HG03097 (cell line): Measurements from ENCODE around the gene MCTP2.

Experiments used
- ATAC-seq: cut with Tn5 transposase; IDR thresholded peaks from one replicate; pipeline ENCODE4 v1.9.1; 2021; ENCODE audit not compliant: unreplicated experiment, low FRiP score

MCTP2 gene

GRCh38 chr15:94432279-94432678 is 200.9 kb downstream of the MCTP2 start:
- no peak for ATAC-seq

DNA sequence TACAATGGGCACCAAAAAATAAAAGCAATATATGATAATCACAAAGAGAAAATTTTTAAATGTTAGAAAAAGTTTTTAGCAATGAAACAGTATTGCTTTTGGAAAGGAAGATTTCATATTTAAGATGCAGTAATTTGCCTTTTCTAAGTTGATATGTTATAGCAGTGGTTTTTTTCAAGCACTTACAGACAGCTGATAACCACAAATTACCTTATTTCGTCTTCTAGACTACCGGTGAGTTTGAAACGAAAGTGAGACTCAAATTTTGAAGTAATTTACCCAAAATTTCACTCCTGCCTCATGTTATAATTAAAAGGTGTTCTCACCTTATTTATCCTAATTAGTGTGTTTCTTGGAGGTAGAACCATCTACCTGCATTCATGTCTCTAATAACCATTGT is 207.8 kb downstream of the MCTP2 start:
- no peak for ATAC-seq

DNA sequence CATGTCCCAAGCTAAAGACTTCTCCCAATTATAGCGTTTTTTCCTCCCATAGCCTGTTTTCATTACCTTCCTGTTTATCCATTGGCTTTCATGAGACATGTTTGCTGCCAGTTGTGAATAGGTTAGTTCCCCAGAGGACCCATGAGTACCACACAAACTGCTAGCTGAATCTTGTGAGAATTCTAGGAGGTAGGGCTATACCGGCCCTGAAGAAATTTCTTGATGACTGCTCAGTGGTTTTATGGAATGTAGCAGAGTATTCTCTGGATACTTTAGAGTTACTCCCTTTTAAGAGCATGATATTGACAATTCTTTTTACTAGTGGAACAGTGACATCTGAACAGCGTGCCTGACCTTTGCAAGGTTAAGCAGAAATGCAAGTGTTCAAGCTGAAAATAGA is 210.4 kb downstream of the MCTP2 start:
- no peak for ATAC-seq

GRCh38 chr15:94442480-94442879 is 211.1 kb downstream of the MCTP2 start:
- ATAC-seq: no peak

- ATAC-seq: no peak
Measured at GRCh38 chr15:94443186-94443585, 211.8 kb downstream of the MCTP2 start.

- ATAC-seq: no peak
Measured at GRCh38 chr15:94445566-94446160, 214.3 kb downstream of the MCTP2 start.

DNA sequence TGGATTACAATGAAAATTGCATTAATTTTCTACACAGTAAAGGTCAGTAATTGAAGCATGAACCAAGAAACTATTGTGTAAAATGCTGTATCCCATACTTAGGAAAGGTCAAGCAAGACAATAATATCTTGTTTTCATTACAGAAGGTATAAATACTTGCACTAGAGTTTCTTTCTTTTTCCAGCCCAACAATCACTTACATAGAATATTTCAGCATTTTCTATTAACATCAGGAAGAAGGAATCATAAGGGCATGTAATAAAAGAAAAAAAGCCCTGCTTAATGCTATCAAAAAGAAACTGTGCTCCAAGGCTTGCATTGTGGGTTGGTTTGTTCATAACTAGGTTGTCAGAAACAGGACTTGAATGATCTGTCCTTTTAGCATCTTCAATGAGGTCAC is 215.1 kb downstream of the MCTP2 start:
- ATAC-seq: no peak

GRCh38 chr15:94451466-94451865 is 220.1 kb downstream of the MCTP2 start:
- ATAC-seq: no peak

- ATAC-seq: no peak
Measured at GRCh38 chr15:94453227-94453988, 222.0 kb downstream of the MCTP2 start.

- no peak for ATAC-seq
Measured at GRCh38 chr15:94455297-94455696, 223.9 kb downstream of the MCTP2 start.

DNA sequence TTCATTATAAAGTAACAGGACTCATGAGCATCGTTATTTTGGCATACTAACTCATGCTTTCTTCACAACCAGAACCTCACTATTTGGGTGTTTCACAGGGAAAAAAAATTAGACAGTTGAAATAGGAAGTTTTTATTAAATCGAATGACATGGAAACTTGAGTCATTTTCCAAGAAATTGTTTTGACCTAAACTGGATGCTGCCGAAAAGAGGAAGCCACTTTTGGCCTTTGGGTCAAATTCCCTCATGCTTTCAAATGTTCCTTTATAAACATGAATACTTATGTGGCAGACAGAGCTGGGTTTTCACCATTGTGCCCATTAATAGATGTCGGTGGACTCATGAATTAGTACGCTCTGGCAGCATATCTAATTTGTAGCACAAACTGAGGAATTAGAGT is 224.9 kb downstream of the MCTP2 start:
- ATAC-seq: no peak

DNA sequence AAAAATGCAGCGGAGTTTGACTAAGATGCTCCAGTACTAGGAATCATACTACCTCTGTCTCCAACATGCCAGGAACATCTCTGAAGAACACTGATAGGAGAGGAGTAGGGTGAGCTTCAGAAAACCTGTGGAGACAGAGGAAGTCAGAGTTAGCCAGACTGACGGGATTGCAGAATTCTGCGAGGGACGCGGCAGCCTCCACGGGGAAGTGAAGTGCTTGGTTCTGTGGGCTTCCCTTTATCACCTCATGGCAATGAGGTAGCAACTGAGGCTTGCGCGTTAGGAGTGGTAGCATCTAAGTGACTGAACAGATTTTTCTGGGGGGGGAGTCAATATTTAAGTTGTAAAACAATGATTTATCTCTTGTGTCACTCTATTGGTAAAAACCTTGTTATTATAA is 226.3 kb downstream of the MCTP2 start:
- no peak for ATAC-seq

GRCh38 chr15:94460624-94461023 is 229.3 kb downstream of the MCTP2 start:
- no peak for ATAC-seq

DNA sequence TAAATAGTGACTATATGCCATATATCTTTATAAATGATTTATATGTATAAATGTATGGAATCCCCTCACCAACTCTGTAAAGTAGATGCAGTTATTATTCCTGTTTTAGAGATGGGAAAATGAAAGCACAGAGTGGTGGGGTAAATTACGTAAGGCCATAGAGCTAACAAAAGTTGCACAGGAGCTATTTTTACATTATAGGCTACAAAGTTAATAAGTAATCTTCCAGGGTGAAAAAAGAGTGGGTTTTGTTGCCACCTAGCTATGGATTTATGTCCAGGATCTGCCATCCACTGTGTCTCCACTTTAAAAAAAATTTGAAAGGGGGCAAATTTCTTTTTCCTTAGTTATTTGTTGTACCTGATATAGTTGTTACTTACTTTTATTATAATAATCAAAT is 235.7 kb downstream of the MCTP2 start:
- ATAC-seq: no peak

DNA sequence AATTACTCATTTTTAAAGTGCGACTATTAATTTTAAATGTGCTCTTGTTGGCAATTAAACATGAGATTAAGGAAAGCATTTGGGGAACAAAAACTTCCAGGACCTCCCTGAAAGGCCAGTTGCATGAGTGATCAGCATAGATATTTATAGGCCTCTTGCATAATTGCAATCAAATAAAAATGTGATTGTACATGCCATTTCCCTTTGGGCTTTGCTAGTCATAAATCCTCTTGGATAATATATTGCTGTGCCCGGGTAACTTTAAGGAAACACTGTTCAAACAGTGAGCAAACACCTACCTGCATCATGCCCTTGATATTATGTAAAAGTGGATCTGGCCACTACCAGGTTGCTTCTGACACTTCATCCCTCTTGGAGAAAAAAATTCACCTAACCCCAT is 239.1 kb downstream of the MCTP2 start:
- no peak for ATAC-seq

DNA sequence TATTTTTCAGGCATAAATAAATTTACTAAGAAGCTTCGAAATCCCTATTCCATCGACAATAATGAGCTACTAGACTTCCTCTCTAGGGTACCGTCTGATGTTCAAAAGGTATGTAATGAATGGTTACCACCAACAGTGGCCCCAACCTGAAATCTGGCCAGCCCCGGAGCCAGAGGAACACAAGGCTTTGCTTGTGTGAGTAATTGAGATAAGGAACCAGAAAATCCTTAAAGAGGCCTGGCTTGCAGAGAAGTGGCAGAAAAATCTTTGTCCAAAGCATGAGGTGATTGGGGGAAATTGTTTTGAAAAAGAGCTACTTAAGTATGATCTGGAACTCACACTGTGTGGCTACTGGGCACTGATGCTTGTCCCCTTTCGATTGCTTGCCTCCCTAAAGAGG is 245.3 kb downstream of the MCTP2 start:
- ATAC-seq: no peak

DNA sequence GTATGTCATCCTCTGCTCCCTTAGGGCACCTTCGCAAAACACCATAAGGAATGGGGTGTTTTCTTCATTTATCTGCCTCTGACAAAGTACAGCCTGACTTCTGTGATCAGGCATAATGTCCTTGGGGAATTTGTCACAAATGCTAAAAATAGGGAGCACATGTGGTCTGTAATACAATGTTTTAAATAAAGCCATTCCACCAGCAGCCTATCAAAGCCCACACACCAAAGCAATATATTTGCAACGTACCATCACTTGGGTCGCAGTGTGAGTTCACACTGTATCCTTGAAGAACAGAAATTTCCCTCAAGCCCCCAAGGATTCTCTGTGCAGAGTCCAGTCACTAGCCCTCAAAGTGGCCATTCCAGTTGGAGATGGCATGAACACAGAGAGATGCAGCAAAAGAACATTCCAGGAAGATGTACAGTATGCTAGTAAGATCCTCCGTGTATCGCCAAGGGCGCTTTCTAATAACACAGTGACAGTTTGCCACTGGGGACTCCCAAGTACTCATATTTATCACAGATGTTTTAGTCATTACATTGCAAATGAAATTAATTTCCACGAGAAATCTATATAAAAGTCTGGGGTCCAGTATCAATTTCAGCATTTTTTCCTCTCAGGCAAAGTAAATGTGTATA is 246.7 kb downstream of the MCTP2 start:
- no peak for ATAC-seq

DNA sequence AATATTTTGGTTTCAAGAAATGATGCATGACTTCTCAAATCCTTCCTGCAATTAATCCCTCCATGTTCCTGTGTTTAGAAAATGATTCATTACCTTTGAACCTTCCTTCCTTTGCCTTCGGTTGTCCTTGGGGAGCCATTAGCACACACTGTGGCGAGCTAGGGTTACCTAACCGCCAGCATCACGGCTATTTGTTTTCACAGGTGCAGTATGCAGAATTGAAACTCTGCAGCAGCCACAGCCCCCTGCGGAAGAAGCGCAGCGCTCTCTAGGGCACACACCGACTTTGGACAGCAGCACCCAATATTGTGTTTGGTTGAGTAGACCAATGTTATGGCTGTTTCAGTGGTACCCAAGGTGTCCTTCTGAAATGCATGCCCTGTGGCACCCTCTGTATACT is 247.4 kb downstream of the MCTP2 start:
- no peak for ATAC-seq

DNA sequence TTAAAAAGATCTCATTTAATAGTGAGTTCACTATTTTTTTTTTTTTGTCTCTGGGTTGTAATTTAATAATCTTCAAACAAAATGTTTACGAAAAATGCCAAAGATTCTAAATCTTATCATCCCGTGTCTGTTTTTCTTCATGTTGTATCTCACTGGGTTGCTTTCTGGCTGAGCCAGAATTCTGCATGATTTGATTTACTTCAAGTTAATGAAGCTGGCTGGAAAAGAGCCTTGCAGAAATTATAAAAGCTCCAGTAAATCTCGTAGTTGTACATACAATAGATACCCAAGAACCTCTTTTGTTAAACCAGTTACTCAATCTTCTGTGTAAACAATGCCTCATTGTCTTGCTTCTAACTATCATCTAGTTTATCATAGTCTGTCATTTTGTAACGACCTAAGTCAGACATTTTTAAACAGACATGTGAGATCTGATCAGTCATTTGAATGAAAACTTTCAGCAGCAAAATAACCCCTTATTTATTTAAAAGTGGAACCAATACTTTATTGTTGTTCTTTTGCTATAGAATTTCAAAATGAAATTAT is 249.0 kb downstream of the MCTP2 start:
- ATAC-seq: no peak

DNA sequence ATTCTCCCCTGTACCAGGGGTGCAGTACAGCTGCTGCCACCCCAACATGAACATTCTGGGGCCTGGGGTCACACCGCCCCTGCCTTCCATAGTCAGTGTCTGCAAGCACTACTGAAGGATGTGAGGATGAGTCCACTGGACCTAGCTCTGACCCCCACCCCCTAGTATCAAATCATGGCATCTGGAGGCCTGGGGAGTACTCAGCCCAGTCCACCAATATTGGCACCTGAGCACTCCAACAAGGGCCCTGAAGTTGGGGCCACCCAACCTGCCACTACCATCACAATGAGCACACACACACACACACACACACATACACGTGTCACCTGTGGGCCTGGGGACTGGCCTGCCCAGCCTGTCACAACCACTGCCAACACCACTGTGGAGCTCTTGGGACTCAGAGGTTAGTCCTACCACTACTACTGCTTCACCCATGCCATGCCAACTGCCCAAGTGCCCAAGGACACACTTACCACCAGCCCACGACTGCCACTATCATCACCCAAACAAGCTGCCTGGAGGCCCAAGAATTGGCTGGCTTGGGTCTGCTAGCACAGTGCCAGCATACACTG is 253.9 kb downstream of the MCTP2 start:
- ATAC-seq: no peak

GRCh38 chr15:94487635-94488034 is 256.3 kb downstream of the MCTP2 start:
- no peak for ATAC-seq
